Pancreas (tissue), 10 donors: Measurements from ENCODE around the gene PLEKHG5. TPM values are rescaled to one million over a fixed set of nuclear protein-coding genes. Genes with fewer than 3 reads are reported as not detected.

Source experiments
- ATAC-seq, 4 donors: fragments of 200-7000 bp; cut with Tn5 transposase; one replicate each; pipeline versions ENCODE4 v1.8.0 to v1.9.1; 2020; ENCODE audit warnings: mild to moderate bottlenecking in 4 of 4, moderate library complexity in 4 of 4
- DNase-seq, 6 donors: peaks; one replicate each; pipeline ENCODE4 v3.0.0-alpha.2; 2020
- FAIRE-seq: peaks from 2 replicates; lab custom pipeline; 2012; peaks lifted over from hg19 to GRCh38; lab: Jason Lieb, UNC
- H3K27ac ChIP-seq, 4 donors: fragments of 200-600 bp; sonication (generic); 1 replicate in 3 of 4; 2 replicates in 1 of 4; pipeline versions ENCODE4 v1.5.0 to v1.8.0; 2020
- H3K27me3 ChIP-seq, 4 donors: fragments of 200-600 bp; one replicate each; pipeline ENCODE4 v1.8.0; 2021
- H3K36me3 ChIP-seq, 3 donors: fragments of 200-600 bp; sonication (generic) in 1 of 3; one replicate each; pipeline versions ENCODE4 v1.5.0 to v1.8.0; 2020 to 2021
- H3K4me1 ChIP-seq, 3 donors: fragments of 200-600 bp; one replicate each; pipeline ENCODE4 v1.8.0; 2021
- H3K4me3 ChIP-seq, 4 donors: fragments of 200-600 bp; sonication (generic) in 2 of 4; one replicate each; pipeline versions ENCODE4 v1.5.0 to v1.8.0; 2020 to 2021
- H3K9me3 ChIP-seq, 4 donors: fragments of 200-600 bp; one replicate each; pipeline ENCODE4 v1.8.0; 2021
- CTCF ChIP-seq, 4 donors: fragments of 200-600 bp; sonication (generic) in 3 of 4; IDR thresholded peaks; one replicate each; pipeline versions ENCODE4 v1.5.0 to v1.8.0; 2021; ENCODE audit warnings: antibody characterized with exemption in 4 of 4
- WGBS, 2 donors: extraction: QIAGEN DNeasy Blood & Tissue Kit; methylation state at CpG; one replicate each; pipeline ENCODE4 v1.1.7; 2013; 5-methylcytosine and 5-hydroxymethylcytosine counted together
- intact Hi-C, 3 donors: fragments of 100-400 bp; cut with DNase I; formaldehyde crosslinking; loops; one replicate each; pipeline versions ENCODE4 v1.11.1 to v1.14.2; 2022
- polyA plus RNA-seq, 2 donors: library from polyadenylated mRNA; stranded (reverse); fragments of 200-250 nt; gene quantifications; one replicate each; pipeline ENCODE4 v1.2.3, GENCODE V29; 2013
- total RNA-seq, 6 donors: library from RNA; stranded (reverse); fragmentation: NEBNext Ultra II Directional in 4 of 6; extraction: Animal tissue kit (Norgen Biotek cat#: 25700) in 4 of 6; gene quantifications; one replicate each; pipeline versions ENCODE4 v1.2.1 to v1.2.4, GENCODE V29; 2021 to 2023
- donor health status: healthy with polysubstance abuse.
- donor health status: DM: no; HTN: no; CAD: no; lungs with moderate emphysema.
- donor health status: DM: no; HTN: no; CAD: no.
- donor health status: control.
- donor health status: control.
- donor health status: Bipolar disorder and iron deficiency.
- donor health status: DM: yes; HTN: yes; CAD: no.
- donor health status: DM: no; HTN: no; CAD: no.
- donor health status: DM: no; HTN: no; CAD: no.
- donor health status: DM: yes; HTN: yes; CAD: no.

The PLEKHG5 gene
- total and polyA plus RNA-seq, 8 donors = 1.5 to 7.3 (median 2.8) TPM

- 11 to 12% methylated on average over 6 of the region's 6 CpGs for WGBS, 2 donors
- TF ChIP-seq CTCF (IDR thresholded peaks at IDR 0.05) = no peak
- Histone ChIP-seq H3K27ac (peak overlapping the region; percentile 59 to 81 (median 72)), H3K36me3 (no peaks in the 10 kb centered on the region), H3K9me3 (no peaks in the 10 kb centered on the region), H3K4me1 (no peaks in the 10 kb centered on the region), H3K4me3 (peak overlapping the region; percentile 48 to 83 (median 72)), H3K27me3 (no peaks in the 10 kb centered on the region)
- DNase-seq (no peak), ATAC-seq (peak in 3 of 4 donors; percentile 1 to 4 (median 1)), FAIRE-seq (no peak)
- intact Hi-C loops = no loop called here
Measured at GRCh38 chr1:6491081-6491449, 402 bp downstream of the PLEKHG5 start.

GRCh38 chr1:6490181-6491080 is 1.0 kb downstream of the PLEKHG5 start:
- Histone ChIP-seq H3K27me3 (no peaks in the 10 kb centered on the region), H3K27ac (peak overlapping the region; percentile 59 to 81 (median 72)), H3K36me3 (no peaks in the 10 kb centered on the region), H3K4me1 (no peaks in the 10 kb centered on the region), H3K4me3 (peak overlapping the region; percentile 48 to 83 (median 72)), H3K9me3 (no peaks in the 10 kb centered on the region)
- WGBS, 2 donors = 1% methylated on average over 63 to 70 of the region's 70 CpGs
- intact Hi-C loops = no loop called here
- FAIRE-seq (no peak), DNase-seq (peak; percentile 65 to 92 (median 74)), ATAC-seq (peak; percentile 90 to 93 (median 92))
- TF ChIP-seq CTCF (IDR thresholded peaks at IDR 0.05) = peak in 2 of 4 donors; percentile 4 to 19

GRCh38 chr1:6489799-6490180 is 1.7 kb downstream of the PLEKHG5 start:
- peak overlapping the region; percentile 48 to 83 (median 72) for H3K4me3 ChIP-seq
- H3K9me3 ChIP-seq = no peaks in the 10 kb centered on the region
- peak; percentile 52 to 91 (median 79) for DNase-seq
- intact Hi-C loops = loop anchor here in 2 of 3 donors (5.0 to 10.0 kb wide), 2 partner anchors 153 to 155 kb away; no protein-coding TSS in a partner anchor
- WGBS, 2 donors = 11% methylated on average over 21 of the region's 21 CpGs
- H3K27ac ChIP-seq = peak overlapping the region in 1 of 4 donors; percentile 81
- FAIRE-seq = no peak
- no peaks in the 10 kb centered on the region for H3K4me1 ChIP-seq
- no peaks in the 10 kb centered on the region for H3K36me3 ChIP-seq
- peak; percentile 83 to 89 (median 84) for ATAC-seq
- no peaks in the 10 kb centered on the region for H3K27me3 ChIP-seq
- TF ChIP-seq CTCF (IDR thresholded peaks at IDR 0.05) = peak; percentile 96 to 97 (median 97)

- H3K27ac ChIP-seq = no peak overlapping the region
- DNase-seq (peak in 2 of 6 donors; percentile 31 to 67), ATAC-seq (no peak), FAIRE-seq (no peak)
- H3K9me3 ChIP-seq = no peaks in the 10 kb centered on the region
- H3K27me3 ChIP-seq = no peaks in the 10 kb centered on the region
- 57 to 78% methylated on average over 9 of the region's 9 CpGs for WGBS, 2 donors
- H3K4me3 ChIP-seq = no peak overlapping the region
- intact Hi-C loops = loop anchor here in 2 of 3 donors (5.0 to 10.0 kb wide), 2 partner anchors 153 to 155 kb away; no protein-coding TSS in a partner anchor
- no peaks in the 10 kb centered on the region for H3K36me3 ChIP-seq
- TF ChIP-seq CTCF (IDR thresholded peaks at IDR 0.05) = no peak
- H3K4me1 ChIP-seq = no peaks in the 10 kb centered on the region
Measured at GRCh38 chr1:6489383-6489765, 2.1 kb downstream of the PLEKHG5 start.
